Neuronal stem cell (in vitro differentiated cells): ENCODE data around the gene RPS6KC1.

Source experiments
- DNase-seq: peaks from one replicate; pipeline ENCODE4 v3.0.0-alpha.2; 2013; ENCODE audit warnings: low spot score
- H2AFZ ChIP-seq: one replicate; pipeline ENCODE4 v1.6.1; 2013; ENCODE audit warnings: mild to moderate bottlenecking, low read length, inconsistent platforms
- H2AK5ac ChIP-seq: 2 replicates; pipeline ENCODE4 v1.6.1; 2013; ENCODE audit warnings: low read depth, mild to moderate bottlenecking, inconsistent platforms, low read length, moderate library complexity, mixed read lengths
- H2BK120ac ChIP-seq: 2 replicates; pipeline ENCODE4 v1.6.1; 2013; ENCODE audit warnings: low read depth, mild to moderate bottlenecking, inconsistent platforms, low read length, moderate library complexity, mixed read lengths
- H2BK12ac ChIP-seq: one replicate; pipeline ENCODE4 v1.6.1; 2013; ENCODE audit warnings: low read length, inconsistent platforms
- H2BK15ac ChIP-seq: 2 replicates; pipeline ENCODE4 v1.6.1; 2013; ENCODE audit warnings: mild to moderate bottlenecking, low read length, inconsistent platforms, mixed read lengths
- H2BK5ac ChIP-seq: one replicate; pipeline ENCODE4 v1.6.1; 2013; ENCODE audit warnings: inconsistent platforms, mild to moderate bottlenecking, low read length, moderate library complexity
- H3K14ac ChIP-seq: one replicate; pipeline ENCODE4 v1.6.1; 2013; ENCODE audit warnings: low read length, inconsistent platforms
- H3K18ac ChIP-seq: 2 replicates; pipeline ENCODE4 v1.6.1; 2013; ENCODE audit warnings: low read length, inconsistent platforms
- H3K23ac ChIP-seq: 2 replicates; pipeline ENCODE4 v1.6.1; 2013; ENCODE audit warnings: low read depth, mild to moderate bottlenecking, mixed read lengths, low read length, inconsistent platforms; ENCODE audit not compliant: poor library complexity
- H3K27ac ChIP-seq: replicated peaks from 3 replicates; pipeline ENCODE4 v1.5.1; 2013; ENCODE audit warnings: low read length, inconsistent platforms
- H3K27me3 ChIP-seq, 3 experiments: 2 replicates each; pipeline ENCODE4 v1.6.1; 2013; ENCODE audit warnings: low read length in 3 of 3, mild to moderate bottlenecking in 2 of 3, inconsistent platforms in 1 of 3, low read depth in 1 of 3, mixed read lengths in 1 of 3, moderate library complexity in 1 of 3; ENCODE audit not compliant: control insufficient read depth in 3 of 3, insufficient read depth in 3 of 3
- H3K36me3 ChIP-seq, 2 donors: replicated peaks in 1 of 2; 2 replicates each; pipeline ENCODE4 v1.6.1; 2013; ENCODE audit warnings: low read length in 2 of 2; ENCODE audit not compliant: control insufficient read depth in 2 of 2, insufficient read depth in 2 of 2
- H3K4ac ChIP-seq: 2 replicates; pipeline ENCODE4 v1.6.1; 2013; ENCODE audit warnings: inconsistent platforms, mild to moderate bottlenecking, low read length, moderate library complexity
- H3K4me1 ChIP-seq, 2 donors: 1 replicate in 1 of 2; 2 replicates in 1 of 2; pipeline ENCODE4 v1.6.1; 2013; ENCODE audit warnings: low read length in 2 of 2, low read depth in 1 of 2; ENCODE audit not compliant: control insufficient read depth in 2 of 2, insufficient read depth in 1 of 2
- H3K4me2 ChIP-seq: one replicate; pipeline ENCODE4 v1.6.1; 2013; ENCODE audit warnings: mild to moderate bottlenecking, low read length, inconsistent platforms; ENCODE audit not compliant: insufficient read depth, poor library complexity, severe bottlenecking
- H3K4me3 ChIP-seq, 2 donors: 2 replicates each; pipeline ENCODE4 v1.5.1; 2013; ENCODE audit warnings: low read length in 2 of 2, mild to moderate bottlenecking in 2 of 2, inconsistent platforms in 1 of 2, moderate library complexity in 1 of 2
- H3K79me1 ChIP-seq: one replicate; pipeline ENCODE4 v1.6.1; 2013; ENCODE audit warnings: low read depth, mild to moderate bottlenecking, inconsistent platforms, low read length, moderate library complexity
- H3K9ac ChIP-seq: one replicate; pipeline ENCODE4 v1.6.1; 2013; ENCODE audit warnings: mild to moderate bottlenecking, low read depth, low read length, inconsistent platforms; ENCODE audit not compliant: poor library complexity
- H3K9me3 ChIP-seq, 2 donors: replicated peaks in 1 of 2; 2 replicates each; pipeline versions ENCODE3 to v1.6.1; 2013; ENCODE audit warnings: low read length in 2 of 2, mild to moderate bottlenecking in 2 of 2, inconsistent platforms in 1 of 2, low read depth in 1 of 2, mixed read lengths in 1 of 2, moderate library complexity in 1 of 2; ENCODE audit not compliant: control insufficient read depth in 2 of 2, insufficient read depth in 1 of 2
- H4K8ac ChIP-seq: one replicate; pipeline ENCODE4 v1.6.1; 2013; ENCODE audit warnings: low read depth, mild to moderate bottlenecking, inconsistent platforms, low read length, moderate library complexity
- H4K91ac ChIP-seq: one replicate; pipeline ENCODE4 v1.6.1; 2013; ENCODE audit warnings: low read length, low read depth, mild to moderate bottlenecking, inconsistent platforms; ENCODE audit not compliant: poor library complexity
- WGBS, 2 donors: extraction: QIAGEN DNeasy Blood & Tissue Kit; methylation state at CpG; one replicate each; pipeline ENCODE4 v1.1.7; 2013; ENCODE audit warnings: missing lambda C conversion rate in 2 of 2, mixed read lengths in 1 of 2; ENCODE audit not compliant: insufficient read length in 2 of 2, insufficient replicate concordance in 1 of 2; ENCODE audit errors: extremely low coverage in 2 of 2; 5-methylcytosine and 5-hydroxymethylcytosine counted together

The RPS6KC1 gene

GRCh38 chr1:213320191-213320870 lies 269.3 kb downstream of the RPS6KC1 start:
- Histone ChIP-seq H3K27me3 (no peaks in the 10 kb centered on the region), H2AK5ac (no peak overlapping the region), H3K79me1 (no peaks in the 10 kb centered on the region), H3K27ac (no peak overlapping the region), H3K9ac (no peak overlapping the region), H2BK120ac (no peak overlapping the region), H3K4ac (no peak overlapping the region), H3K14ac (no peak overlapping the region), H2BK12ac (no peak overlapping the region), H3K23ac (no peak overlapping the region), H3K36me3 (no peaks in the 10 kb centered on the region), H3K4me3 (no peak overlapping the region), H2BK15ac (no peak overlapping the region), H3K4me1 (peaks cover 0 to 4% of the 10 kb centered on the region in 2 donors), H2AFZ (no peak overlapping the region), H3K4me2 (no peak overlapping the region), H3K9me3 (peaks cover 0 to 3% of the 10 kb centered on the region in 2 donors), H4K8ac (no peak overlapping the region), H3K18ac (peak overlapping the region; percentile 32), H4K91ac (no peak overlapping the region), H2BK5ac (no peak overlapping the region)
- WGBS, 2 donors, result no CpG with 5 or more reads among the region's 6 CpGs
- no peak for DNase-seq
